ENCODE data around the gene NR6A1.

The NR6A1 gene

GRCh38 chr9:124639637-124640036 is 131.5 kb downstream of the NR6A1 start:
- H2AFZ ChIP-seq (ENCODE audit: low read length) = no peak overlapping the region
- no peak overlapping the region for H3K14ac ChIP-seq (ENCODE audit: low read length)
- no peak overlapping the region for H4K8ac ChIP-seq (ENCODE audit: low read depth, low read length)
- no peaks in the 10 kb centered on the region for H3K27me3 ChIP-seq (ENCODE audit: control insufficient read depth in 3 of 3, insufficient read depth in 3 of 3, low read depth in 1 of 3, low read length in 3 of 3)
- H4K91ac ChIP-seq (ENCODE audit: low read depth, low read length, poor library complexity) = no peak overlapping the region
- no peak overlapping the region for H2AK5ac ChIP-seq (ENCODE audit: low read depth, low read length)
- H3K36me3 ChIP-seq (replicated peaks in 1 of 2; ENCODE audit: control insufficient read depth in 2 of 2, insufficient read depth in 2 of 2, low read length in 2 of 2) = no peaks in the 10 kb centered on the region
- no peak overlapping the region for H3K4ac ChIP-seq (ENCODE audit: low read length)
- no peak overlapping the region for H3K23ac ChIP-seq (ENCODE audit: low read depth, low read length, poor library complexity)
- no peak overlapping the region for H2BK12ac ChIP-seq (ENCODE audit: low read length)
- H3K18ac ChIP-seq (ENCODE audit: low read length) = no peak overlapping the region
- H3K4me3 ChIP-seq (ENCODE audit: low read length in 2 of 2) = no peak overlapping the region
- no peak overlapping the region for H2BK5ac ChIP-seq (ENCODE audit: low read length)
- no peak overlapping the region for H3K9ac ChIP-seq (ENCODE audit: low read depth, low read length, poor library complexity)
- H3K4me2 ChIP-seq (ENCODE audit: insufficient read depth, low read length, poor library complexity, severe bottlenecking) = no peak overlapping the region
- no peak for DNase-seq (ENCODE audit: low spot score)
- peaks cover 2% of the 10 kb centered on the region for H3K79me1 ChIP-seq (ENCODE audit: low read depth, low read length)
- no peaks in the 10 kb centered on the region for H3K4me1 ChIP-seq (ENCODE audit: control insufficient read depth in 2 of 2, insufficient read depth in 1 of 2, low read depth in 1 of 2, low read length in 2 of 2)
- H3K9me3 ChIP-seq (replicated peaks in 1 of 2; ENCODE audit: control insufficient read depth in 2 of 2, insufficient read depth in 1 of 2, low read depth in 1 of 2, low read length in 2 of 2) = no peaks in the 10 kb centered on the region
- H2BK120ac ChIP-seq (ENCODE audit: low read depth, low read length) = no peak overlapping the region
- H2BK15ac ChIP-seq (ENCODE audit: low read length) = no peak overlapping the region
- H3K27ac ChIP-seq (replicated peaks; ENCODE audit: low read length) = no peak overlapping the region

- H2BK5ac ChIP-seq (ENCODE audit: low read length) = no peak overlapping the region
- H3K79me1 ChIP-seq (ENCODE audit: low read depth, low read length) = no peaks in the 10 kb centered on the region
- H2BK12ac ChIP-seq (ENCODE audit: low read length) = no peak overlapping the region
- no peak overlapping the region for H2BK120ac ChIP-seq (ENCODE audit: low read depth, low read length)
- H3K23ac ChIP-seq (ENCODE audit: low read depth, low read length, poor library complexity) = no peak overlapping the region
- H4K8ac ChIP-seq (ENCODE audit: low read depth, low read length) = no peak overlapping the region
- H3K9ac ChIP-seq (ENCODE audit: low read depth, low read length, poor library complexity) = no peak overlapping the region
- no peak overlapping the region for H3K14ac ChIP-seq (ENCODE audit: low read length)
- H3K4me3 ChIP-seq (ENCODE audit: low read length in 2 of 2) = no peak overlapping the region
- H3K4ac ChIP-seq (ENCODE audit: low read length) = no peak overlapping the region
- no peak overlapping the region for H3K27ac ChIP-seq (replicated peaks; ENCODE audit: low read length)
- H3K18ac ChIP-seq (ENCODE audit: low read length) = no peak overlapping the region
- no peak overlapping the region for H2AFZ ChIP-seq (ENCODE audit: low read length)
- H2BK15ac ChIP-seq (ENCODE audit: low read length) = no peak overlapping the region
- H3K4me1 ChIP-seq (ENCODE audit: control insufficient read depth in 2 of 2, insufficient read depth in 1 of 2, low read depth in 1 of 2, low read length in 2 of 2) = no peaks in the 10 kb centered on the region
- H3K27me3 ChIP-seq (ENCODE audit: control insufficient read depth in 3 of 3, insufficient read depth in 3 of 3, low read depth in 1 of 3, low read length in 3 of 3) = no peaks in the 10 kb centered on the region
- no peaks in the 10 kb centered on the region for H3K9me3 ChIP-seq (replicated peaks in 1 of 2; ENCODE audit: control insufficient read depth in 2 of 2, insufficient read depth in 1 of 2, low read depth in 1 of 2, low read length in 2 of 2)
- DNase-seq (ENCODE audit: low spot score) = no peak
- no peak overlapping the region for H3K4me2 ChIP-seq (ENCODE audit: insufficient read depth, low read length, poor library complexity, severe bottlenecking)
- H3K36me3 ChIP-seq (replicated peaks in 1 of 2; ENCODE audit: control insufficient read depth in 2 of 2, insufficient read depth in 2 of 2, low read length in 2 of 2) = no peaks in the 10 kb centered on the region
- no peak overlapping the region for H4K91ac ChIP-seq (ENCODE audit: low read depth, low read length, poor library complexity)
- no CpG with 5 or more reads among the region's 5 CpGs for WGBS, 2 donors (ENCODE audit: extremely low coverage in 2 of 2, insufficient read length in 2 of 2, insufficient replicate concordance in 1 of 2)
- H2AK5ac ChIP-seq (ENCODE audit: low read depth, low read length) = no peak overlapping the region
Measured at GRCh38 chr9:124635285-124635684, 135.8 kb downstream of the NR6A1 start.

GRCh38 chr9:124632077-124632621 is 139.0 kb downstream of the NR6A1 start:
- no peak overlapping the region for H4K91ac ChIP-seq (ENCODE audit: low read depth, low read length, poor library complexity)
- H3K4ac ChIP-seq (ENCODE audit: low read length) = no peak overlapping the region
- no peak overlapping the region for H2BK15ac ChIP-seq (ENCODE audit: low read length)
- no peak overlapping the region for H3K14ac ChIP-seq (ENCODE audit: low read length)
- H3K9me3 ChIP-seq (replicated peaks in 1 of 2; ENCODE audit: control insufficient read depth in 2 of 2, insufficient read depth in 1 of 2, low read depth in 1 of 2, low read length in 2 of 2) = no peaks in the 10 kb centered on the region
- H3K27ac ChIP-seq (replicated peaks; ENCODE audit: low read length) = no peak overlapping the region
- no peak overlapping the region for H3K9ac ChIP-seq (ENCODE audit: low read depth, low read length, poor library complexity)
- H3K4me2 ChIP-seq (ENCODE audit: insufficient read depth, low read length, poor library complexity, severe bottlenecking) = no peak overlapping the region
- no peaks in the 10 kb centered on the region for H3K36me3 ChIP-seq (replicated peaks in 1 of 2; ENCODE audit: control insufficient read depth in 2 of 2, insufficient read depth in 2 of 2, low read length in 2 of 2)
- H2BK5ac ChIP-seq (ENCODE audit: low read length) = no peak overlapping the region
- no peak overlapping the region for H2BK120ac ChIP-seq (ENCODE audit: low read depth, low read length)
- WGBS, 2 donors (ENCODE audit: extremely low coverage in 2 of 2, insufficient read length in 2 of 2, insufficient replicate concordance in 1 of 2) = no CpG with 5 or more reads among the region's 5 CpGs
- H3K4me1 ChIP-seq (ENCODE audit: control insufficient read depth in 2 of 2, insufficient read depth in 1 of 2, low read depth in 1 of 2, low read length in 2 of 2) = no peaks in the 10 kb centered on the region
- no peak overlapping the region for H3K4me3 ChIP-seq (ENCODE audit: low read length in 2 of 2)
- no peak overlapping the region for H2AK5ac ChIP-seq (ENCODE audit: low read depth, low read length)
- H3K18ac ChIP-seq (ENCODE audit: low read length) = no peak overlapping the region
- H3K27me3 ChIP-seq (ENCODE audit: control insufficient read depth in 3 of 3, insufficient read depth in 3 of 3, low read depth in 1 of 3, low read length in 3 of 3) = no peaks in the 10 kb centered on the region
- H2BK12ac ChIP-seq (ENCODE audit: low read length) = no peak overlapping the region
- DNase-seq (ENCODE audit: low spot score) = no peak
- no peak overlapping the region for H2AFZ ChIP-seq (ENCODE audit: low read length)
- H3K23ac ChIP-seq (ENCODE audit: low read depth, low read length, poor library complexity) = no peak overlapping the region
- H3K79me1 ChIP-seq (ENCODE audit: low read depth, low read length) = no peaks in the 10 kb centered on the region
- no peak overlapping the region for H4K8ac ChIP-seq (ENCODE audit: low read depth, low read length)

- H3K9ac ChIP-seq (ENCODE audit: low read depth, low read length, poor library complexity) = no peak overlapping the region
Measured at GRCh38 chr9:124631326-124631725, 139.8 kb downstream of the NR6A1 start.

More at GRCh38 chr9:124631326-124631725, 139.8 kb downstream of the NR6A1 start:
- no peaks in the 10 kb centered on the region for H3K4me1 ChIP-seq (ENCODE audit: control insufficient read depth in 2 of 2, insufficient read depth in 1 of 2, low read depth in 1 of 2, low read length in 2 of 2)
- no peak for DNase-seq (ENCODE audit: low spot score)
- H2BK5ac ChIP-seq (ENCODE audit: low read length) = no peak overlapping the region
- no peak overlapping the region for H4K91ac ChIP-seq (ENCODE audit: low read depth, low read length, poor library complexity)
- H2BK120ac ChIP-seq (ENCODE audit: low read depth, low read length) = no peak overlapping the region
- H2BK15ac ChIP-seq (ENCODE audit: low read length) = no peak overlapping the region
- H3K4ac ChIP-seq (ENCODE audit: low read length) = no peak overlapping the region
- H3K18ac ChIP-seq (ENCODE audit: low read length) = no peak overlapping the region
- H3K23ac ChIP-seq (ENCODE audit: low read depth, low read length, poor library complexity) = no peak overlapping the region
- H3K4me2 ChIP-seq (ENCODE audit: insufficient read depth, low read length, poor library complexity, severe bottlenecking) = no peak overlapping the region
- H3K9me3 ChIP-seq (replicated peaks in 1 of 2; ENCODE audit: control insufficient read depth in 2 of 2, insufficient read depth in 1 of 2, low read depth in 1 of 2, low read length in 2 of 2) = no peaks in the 10 kb centered on the region
- H4K8ac ChIP-seq (ENCODE audit: low read depth, low read length) = no peak overlapping the region
- H3K79me1 ChIP-seq (ENCODE audit: low read depth, low read length) = no peaks in the 10 kb centered on the region
- H2BK12ac ChIP-seq (ENCODE audit: low read length) = no peak overlapping the region
- no peaks in the 10 kb centered on the region for H3K36me3 ChIP-seq (replicated peaks in 1 of 2; ENCODE audit: control insufficient read depth in 2 of 2, insufficient read depth in 2 of 2, low read length in 2 of 2)
- H3K14ac ChIP-seq (ENCODE audit: low read length) = no peak overlapping the region
- no peak overlapping the region for H2AFZ ChIP-seq (ENCODE audit: low read length)
- H2AK5ac ChIP-seq (ENCODE audit: low read depth, low read length) = no peak overlapping the region
- no peak overlapping the region for H3K4me3 ChIP-seq (ENCODE audit: low read length in 2 of 2)
- H3K27me3 ChIP-seq (ENCODE audit: control insufficient read depth in 3 of 3, insufficient read depth in 3 of 3, low read depth in 1 of 3, low read length in 3 of 3) = no peaks in the 10 kb centered on the region
- H3K27ac ChIP-seq (replicated peaks; ENCODE audit: low read length) = no peak overlapping the region

Measured in neuronal stem cell (in vitro differentiated cells).